Astrocyte (in vitro differentiated cells and primary cell): ENCODE results near the gene PLEKHG7. TPM values are rescaled to one million over a fixed set of nuclear protein-coding genes. Genes with fewer than 3 reads are reported as not detected.
"Not testable (repeated sequence)": the region's sequence is repeated elsewhere in the genome, so short reads cannot be mapped to it uniquely, and the experiment has no call there.

Source experiments
- DNase-seq: peaks from one replicate; pipeline ENCODE4 v3.0.0-alpha.2; 2010; ENCODE audit warnings: low read depth
- FAIRE-seq: peaks from 2 replicates; lab custom pipeline; 2011; peaks lifted over from hg19 to GRCh38; lab: Jason Lieb, UNC
- H2AFZ ChIP-seq: 2 replicates; pipeline ENCODE4 v1.6.0; 2012; ENCODE audit warnings: low read depth, low read length, inconsistent platforms
- H3K27ac ChIP-seq: 2 replicates; pipeline ENCODE4 v1.5.1; 2011; ENCODE audit warnings: low read depth, low read length, inconsistent platforms
- H3K27me3 ChIP-seq: 2 replicates; pipeline ENCODE4 v1.6.0; 2011; ENCODE audit warnings: low read length, inconsistent platforms; ENCODE audit not compliant: insufficient read depth
- H3K36me3 ChIP-seq: 2 replicates; pipeline ENCODE4 v1.5.1; 2011; ENCODE audit warnings: low read length, inconsistent platforms; ENCODE audit not compliant: insufficient read depth
- H3K4me1 ChIP-seq: 2 replicates; pipeline ENCODE4 v1.5.1; 2011; ENCODE audit warnings: low read length, inconsistent platforms; ENCODE audit not compliant: insufficient read depth
- H3K4me2 ChIP-seq: 2 replicates; pipeline ENCODE4 v1.6.0; 2012; ENCODE audit warnings: low read length, inconsistent platforms
- H3K4me3 ChIP-seq: 2 replicates; pipeline ENCODE4 v1.5.1; 2011; ENCODE audit warnings: low read depth, mild to moderate bottlenecking, low read length, inconsistent platforms; ENCODE audit not compliant: insufficient read depth
- H3K79me2 ChIP-seq: 2 replicates; pipeline ENCODE4 v1.6.0; 2012; ENCODE audit warnings: mild to moderate bottlenecking, low read length, inconsistent platforms; ENCODE audit not compliant: insufficient read depth
- H3K9ac ChIP-seq: 2 replicates; pipeline ENCODE4 v1.6.0; 2012; ENCODE audit warnings: mild to moderate bottlenecking, low read length, inconsistent platforms
- H3K9me3 ChIP-seq: 2 replicates; pipeline ENCODE4 v1.5.1; 2012; ENCODE audit warnings: low read depth, mild to moderate bottlenecking, low read length, inconsistent platforms; ENCODE audit not compliant: insufficient read depth
- H4K20me1 ChIP-seq: 2 replicates; pipeline ENCODE4 v1.6.0; 2012; ENCODE audit warnings: low read length, inconsistent platforms; ENCODE audit not compliant: insufficient read depth
- H3K27ac Mint-ChIP-seq: one replicate; pipeline ENCODE4 v1.8.0; 2021; ENCODE audit warnings: mild to moderate bottlenecking, mixed read lengths; ENCODE audit not compliant: unreplicated experiment
- H3K27me3 Mint-ChIP-seq: one replicate; pipeline ENCODE4 v1.8.0; 2021; ENCODE audit warnings: low read depth, mixed read lengths; ENCODE audit not compliant: unreplicated experiment
- H3K36me3 Mint-ChIP-seq: one replicate; pipeline ENCODE4 v1.8.0; 2021; ENCODE audit warnings: low read depth, mixed read lengths; ENCODE audit not compliant: unreplicated experiment
- H3K4me1 Mint-ChIP-seq: one replicate; pipeline ENCODE4 v1.8.0; 2021; ENCODE audit warnings: low read depth, mixed read lengths; ENCODE audit not compliant: unreplicated experiment
- H3K4me3 Mint-ChIP-seq: one replicate; pipeline ENCODE4 v1.8.0; 2021; ENCODE audit warnings: mild to moderate bottlenecking, moderate library complexity, mixed read lengths; ENCODE audit not compliant: unreplicated experiment
- H3K9me3 Mint-ChIP-seq: one replicate; pipeline ENCODE4 v1.8.0; 2021; ENCODE audit warnings: mild to moderate bottlenecking, mixed read lengths; ENCODE audit not compliant: unreplicated experiment
- EZH2 ChIP-seq: IDR thresholded peaks from 2 replicates; pipeline ENCODE4 v1.6.1; 2012; ENCODE audit warnings: mild to moderate bottlenecking, low read length, inconsistent platforms; ENCODE audit not compliant: insufficient read depth
- total RNA-seq: library from RNA; stranded (reverse); gene quantifications from 2 replicates; pipeline ENCODE4 v1.2.1, GENCODE V29; 2021
- TF ChIP-seq, protein P1 (sequence below): IDR thresholded peaks from 2 replicates; pipeline ENCODE4 v1.5.1; 2011; ENCODE audit warnings: low read depth, mild to moderate bottlenecking, inconsistent platforms, low read length, moderate library complexity; ENCODE audit not compliant: insufficient read depth

PLEKHG7 gene
- total RNA-seq, 1 donor from 2014 or later: 0.68 TPM

DNA sequence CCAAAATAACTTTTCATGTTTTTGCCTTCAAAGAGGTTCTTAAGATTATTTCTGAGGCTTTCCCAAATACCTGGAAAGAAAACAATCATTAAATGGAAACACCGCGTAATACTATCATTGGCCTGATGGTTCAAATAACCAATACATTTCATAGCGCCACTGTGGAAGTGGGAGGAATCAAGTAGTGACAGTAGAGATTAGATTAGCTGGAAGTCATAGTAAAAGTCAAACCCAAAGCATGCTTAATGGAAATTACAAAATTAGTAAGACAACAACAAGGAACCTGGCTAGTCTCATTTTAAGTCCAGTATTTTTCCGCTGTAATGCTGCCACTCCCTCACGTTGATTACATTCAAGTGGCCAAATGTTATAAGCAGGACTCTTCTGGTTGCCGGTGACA is 41.5 kb upstream of the PLEKHG7 start:
- H3K4me3 Mint-ChIP-seq: no peak overlapping the region
- Histone ChIP-seq H3K9ac (no peak overlapping the region), H3K4me1 (no peaks in the 10 kb centered on the region), H3K27me3 (no peaks in the 10 kb centered on the region), H3K79me2 (no peaks in the 10 kb centered on the region), H3K27ac (no peak overlapping the region), H2AFZ (no peak overlapping the region), H4K20me1 (no peaks in the 10 kb centered on the region), H3K4me2 (no peak overlapping the region), H3K36me3 (no peaks in the 10 kb centered on the region), H3K4me3 (no peak overlapping the region), H3K9me3 (no peaks in the 10 kb centered on the region)
- FAIRE-seq: no peak
- H3K27ac Mint-ChIP-seq: no peak overlapping the region
- peaks cover 3% of the 10 kb centered on the region for H3K9me3 Mint-ChIP-seq
- no peaks in the 10 kb centered on the region for H3K27me3 Mint-ChIP-seq
- TF ChIP-seq, protein P1, sequence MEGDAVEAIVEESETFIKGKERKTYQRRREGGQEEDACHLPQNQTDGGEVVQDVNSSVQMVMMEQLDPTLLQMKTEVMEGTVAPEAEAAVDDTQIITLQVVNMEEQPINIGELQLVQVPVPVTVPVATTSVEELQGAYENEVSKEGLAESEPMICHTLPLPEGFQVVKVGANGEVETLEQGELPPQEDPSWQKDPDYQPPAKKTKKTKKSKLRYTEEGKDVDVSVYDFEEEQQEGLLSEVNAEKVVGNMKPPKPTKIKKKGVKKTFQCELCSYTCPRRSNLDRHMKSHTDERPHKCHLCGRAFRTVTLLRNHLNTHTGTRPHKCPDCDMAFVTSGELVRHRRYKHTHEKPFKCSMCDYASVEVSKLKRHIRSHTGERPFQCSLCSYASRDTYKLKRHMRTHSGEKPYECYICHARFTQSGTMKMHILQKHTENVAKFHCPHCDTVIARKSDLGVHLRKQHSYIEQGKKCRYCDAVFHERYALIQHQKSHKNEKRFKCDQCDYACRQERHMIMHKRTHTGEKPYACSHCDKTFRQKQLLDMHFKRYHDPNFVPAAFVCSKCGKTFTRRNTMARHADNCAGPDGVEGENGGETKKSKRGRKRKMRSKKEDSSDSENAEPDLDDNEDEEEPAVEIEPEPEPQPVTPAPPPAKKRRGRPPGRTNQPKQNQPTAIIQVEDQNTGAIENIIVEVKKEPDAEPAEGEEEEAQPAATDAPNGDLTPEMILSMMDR: no peak
- no peak for TF ChIP-seq EZH2
- no peak for DNase-seq
- no peaks in the 10 kb centered on the region for H3K4me1 Mint-ChIP-seq
- no peaks in the 10 kb centered on the region for H3K36me3 Mint-ChIP-seq

GRCh38 chr12:92665496-92665895 is 37.3 kb upstream of the PLEKHG7 start:
- DNase-seq (no peak), FAIRE-seq (no peak)
- no peaks in the 10 kb centered on the region for H3K36me3 Mint-ChIP-seq
- Histone ChIP-seq H3K27ac (no peak overlapping the region), H2AFZ (no peak overlapping the region), H3K36me3 (no peaks in the 10 kb centered on the region), H3K4me1 (no peaks in the 10 kb centered on the region), H4K20me1 (no peaks in the 10 kb centered on the region), H3K4me2 (no peak overlapping the region), H3K9ac (no peak overlapping the region), H3K4me3 (no peak overlapping the region), H3K9me3 (no peaks in the 10 kb centered on the region), H3K27me3 (no peaks in the 10 kb centered on the region), H3K79me2 (no peaks in the 10 kb centered on the region)
- H3K9me3 Mint-ChIP-seq: peaks cover 3% of the 10 kb centered on the region
- H3K4me1 Mint-ChIP-seq: no peaks in the 10 kb centered on the region
- H3K27ac Mint-ChIP-seq: no peak overlapping the region
- peaks cover 2% of the 10 kb centered on the region for H3K27me3 Mint-ChIP-seq
- H3K4me3 Mint-ChIP-seq: no peak overlapping the region
- no peak for TF ChIP-seq EZH2
- TF ChIP-seq, protein P1: no peak

- Histone ChIP-seq H3K27me3 (no peaks in the 10 kb centered on the region), H3K9ac (no peak overlapping the region), H3K36me3 (no peaks in the 10 kb centered on the region), H4K20me1 (no peaks in the 10 kb centered on the region), H3K4me1 (no peaks in the 10 kb centered on the region), H2AFZ (no peak overlapping the region), H3K9me3 (no peaks in the 10 kb centered on the region), H3K27ac (no peak overlapping the region), H3K4me3 (no peak overlapping the region), H3K79me2 (no peaks in the 10 kb centered on the region), H3K4me2 (no peak overlapping the region)
- H3K27ac Mint-ChIP-seq: no peak overlapping the region
- TF ChIP-seq, protein P1: no peak
- no peak for TF ChIP-seq EZH2
- peaks cover 2% of the 10 kb centered on the region for H3K27me3 Mint-ChIP-seq
- H3K4me1 Mint-ChIP-seq: no peaks in the 10 kb centered on the region
- peaks cover 2% of the 10 kb centered on the region for H3K9me3 Mint-ChIP-seq
- H3K36me3 Mint-ChIP-seq: no peaks in the 10 kb centered on the region
- H3K4me3 Mint-ChIP-seq: no peak overlapping the region
- FAIRE-seq (no peak), DNase-seq (no peak)
Measured at GRCh38 chr12:92668739-92669138, 34.0 kb upstream of the PLEKHG7 start.

DNA sequence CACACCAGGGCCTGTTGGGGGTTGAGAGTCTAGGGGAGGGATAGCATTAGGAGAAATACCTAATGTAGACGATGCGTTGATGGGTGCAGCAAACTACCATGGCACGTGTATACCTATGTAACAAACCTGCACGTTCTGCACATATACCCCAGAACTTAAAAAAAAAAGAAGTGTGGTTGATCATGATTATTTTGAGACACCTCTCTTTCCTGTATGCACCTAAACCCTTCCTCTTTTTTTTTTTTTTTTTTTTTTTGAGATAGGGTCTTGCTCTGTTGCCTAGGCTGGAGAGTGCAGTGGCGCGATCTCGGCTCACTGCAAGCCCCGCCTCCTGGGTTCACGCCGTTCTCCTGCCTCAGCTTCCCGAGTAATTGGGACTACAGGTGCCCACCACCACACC is 31.3 kb upstream of the PLEKHG7 start:
- H3K79me2 ChIP-seq, H3K27me3 Mint-ChIP-seq, H3K27me3 ChIP-seq, H3K4me3 ChIP-seq, H3K4me2 ChIP-seq, H2AFZ ChIP-seq, H3K36me3 ChIP-seq, H3K27ac ChIP-seq, H3K4me3 Mint-ChIP-seq, H3K4me1 ChIP-seq, H3K27ac Mint-ChIP-seq, DNase-seq, H4K20me1 ChIP-seq, H3K9me3 ChIP-seq, H3K9me3 Mint-ChIP-seq, H3K9ac ChIP-seq, FAIRE-seq, H3K4me1 Mint-ChIP-seq, H3K36me3 Mint-ChIP-seq: not testable (repeated sequence)
